Left lung (tissue), 10 donors: ENCODE results near the gene RXFP1. TPM values are rescaled to one million over a fixed set of nuclear protein-coding genes. Genes with fewer than 3 reads are reported as not detected.

Source experiments
- ATAC-seq: fragments of 200-7000 bp; cut with Tn5 transposase; one replicate; pipeline ENCODE4 v1.9.1; 2020; ENCODE audit warnings: moderate library complexity
- DNase-seq, 4 donors: peaks; one replicate each; pipeline ENCODE4 v3.0.0-alpha.2; 2013 to 2020
- H3K27ac ChIP-seq, 2 donors: fragments of 200-600 bp; sonication (generic) in 1 of 2; one replicate each; pipeline versions ENCODE4 v1.5.0 to v1.8.0; 2020 to 2021
- H3K27me3 ChIP-seq, 2 donors: fragments of 200-600 bp; sonication (generic) in 1 of 2; one replicate each; pipeline versions ENCODE4 v1.5.0 to v1.8.0; 2020 to 2021
- H3K36me3 ChIP-seq, 2 donors: fragments of 200-600 bp; sonication (generic) in 1 of 2; one replicate each; pipeline versions ENCODE4 v1.5.0 to v1.8.0; 2020 to 2021
- H3K4me1 ChIP-seq, 2 donors: fragments of 200-600 bp; one replicate each; pipeline ENCODE4 v1.8.0; 2021
- H3K4me3 ChIP-seq, 2 donors: fragments of 200-600 bp; sonication (generic) in 1 of 2; one replicate each; pipeline versions ENCODE4 v1.5.0 to v1.8.0; 2020 to 2021; ENCODE audit warnings: mild to moderate bottlenecking in 1 of 2
- H3K9me3 ChIP-seq, 2 donors: fragments of 200-600 bp; sonication (generic) in 1 of 2; one replicate each; pipeline versions ENCODE4 v1.5.0 to v1.8.0; 2020 to 2021
- CTCF ChIP-seq, 2 donors: fragments of 200-600 bp; sonication (generic) in 1 of 2; IDR thresholded peaks; one replicate each; pipeline versions ENCODE4 v1.5.0 to v1.8.0; 2021; ENCODE audit warnings: antibody characterized with exemption in 2 of 2
- intact Hi-C, 2 donors: fragments of 100-400 bp; cut with DNase I; formaldehyde crosslinking; loops; one replicate each; pipeline versions ENCODE4 v1.11.2 to v1.14.2; 2022
- polyA plus RNA-seq, 6 donors: library from polyadenylated mRNA; unstranded; fragments of 120-200 nt; gene quantifications; one replicate each; pipeline ENCODE4 v1.2.1, GENCODE V29; 2013; ENCODE audit not compliant: insufficient read length in 6 of 6
- total RNA-seq, 2 donors: library from RNA; stranded (reverse); fragmentation: NEBNext Ultra II Directional; extraction: Animal tissue kit (Norgen Biotek cat#: 25700); gene quantifications; one replicate each; pipeline ENCODE4 v1.2.1, GENCODE V29; 2021
- donor health status: DM: no; HTN: yes; CAD: no.
- donor health status: DM: no; HTN: no; CAD: no.

Gene RXFP1
- total and polyA plus RNA-seq, 8 donors: 2.7 to 10.2 (median 7.4) TPM

- Histone ChIP-seq H3K4me1 (peaks cover 8 to 29% of the 10 kb centered on the region in 2 donors), H3K9me3 (no peaks in the 10 kb centered on the region), H3K27ac (peak overlapping the region; percentile 94), H3K4me3 (peak overlapping the region; percentile 64 to 93), H3K27me3 (no peaks in the 10 kb centered on the region), H3K36me3 (no peaks in the 10 kb centered on the region)
- intact Hi-C loops: no loop called here
- peak in 3 of 4 donors; percentile 68 to 91 (median 89) for DNase-seq
- TF ChIP-seq CTCF (IDR thresholded peaks at IDR 0.05): no peak
- peak; percentile 24 for ATAC-seq
Observed at GRCh38 chr4:158670975-158671664, 149.4 kb downstream of the RXFP1 start.

- intact Hi-C loops: no loop called here
- peaks cover 8 to 29% of the 10 kb centered on the region in 2 donors for H3K4me1 ChIP-seq
- DNase-seq (no peak), ATAC-seq (peak; percentile 2)
- H3K4me3 ChIP-seq: peak within 1 kb of the TSS; percentile 64 to 93
- peak within 1 kb of the TSS; percentile 94 for H3K27ac ChIP-seq
- no peaks in the 10 kb centered on the region for H3K36me3 ChIP-seq
- H3K9me3 ChIP-seq: no peaks in the 10 kb centered on the region
- H3K27me3 ChIP-seq: no peaks in the 10 kb centered on the region
- no peak for TF ChIP-seq CTCF (IDR thresholded peaks at IDR 0.05)
Observed at GRCh38 chr4:158671665-158671914, 149.9 kb downstream of the RXFP1 start, which contains the start of gene C4orf46. TSS of gene C4orf46 (minus strand) at chr4:158671887. CDS start at chr4:158671801, 86 bp downstream.

GRCh38 chr4:158671915-158672806 lies 150.5 kb downstream of the RXFP1 start, which contains the start of gene ETFDH:
TSS of gene ETFDH (plus strand) at chr4:158672296. CDS start at chr4:158672457, 161 bp downstream.
- H3K4me3 ChIP-seq: peak within 1 kb of the TSS; percentile 64 to 93
- DNase-seq (peak; percentile 99 to 100 (median 99)), ATAC-seq (peak; percentile 93)
- intact Hi-C loops: no loop called here
- peak within 1 kb of the TSS; percentile 94 for H3K27ac ChIP-seq
- H3K27me3 ChIP-seq: no peaks in the 10 kb centered on the region
- H3K36me3 ChIP-seq: no peaks in the 10 kb centered on the region
- peak; percentile 62 to 65 for TF ChIP-seq CTCF (IDR thresholded peaks at IDR 0.05)
- peaks cover 8 to 29% of the 10 kb centered on the region in 2 donors for H3K4me1 ChIP-seq
- no peaks in the 10 kb centered on the region for H3K9me3 ChIP-seq

- ATAC-seq (no peak), DNase-seq (no peak)
- Histone ChIP-seq H3K36me3 (no peaks in the 10 kb centered on the region), H3K27me3 (no peaks in the 10 kb centered on the region), H3K27ac (no peak overlapping the region), H3K4me1 (peaks cover 8 to 29% of the 10 kb centered on the region in 2 donors), H3K4me3 (no peak overlapping the region), H3K9me3 (no peaks in the 10 kb centered on the region)
- intact Hi-C loops: no loop called here
- no peak for TF ChIP-seq CTCF (IDR thresholded peaks at IDR 0.05)
Observed at GRCh38 chr4:158673633-158674032, 152.0 kb downstream of the RXFP1 start.

GRCh38 chr4:158676076-158676475 lies 154.4 kb downstream of the RXFP1 start:
- TF ChIP-seq CTCF (IDR thresholded peaks at IDR 0.05): no peak
- no peak for ATAC-seq
- no peaks in the 10 kb centered on the region for H3K27me3 ChIP-seq

More at GRCh38 chr4:158676076-158676475, 154.4 kb downstream of the RXFP1 start:
- Histone ChIP-seq H3K4me3 (no peak overlapping the region), H3K9me3 (no peaks in the 10 kb centered on the region), H3K4me1 (peaks cover 6 to 19% of the 10 kb centered on the region in 2 donors), H3K27ac (no peak overlapping the region), H3K36me3 (no peaks in the 10 kb centered on the region)
- DNase-seq: no peak
- intact Hi-C loops: no loop called here
